Loucy (cell line): Measurements from ENCODE around the gene PDCL3.

Experiments
- H2AFZ ChIP-seq: fragments of 200-600 bp; sonication (generic); 2 replicates; pipeline ENCODE4 v1.6.0; 2016; ENCODE audit warnings: antibody characterized with exemption, mild to moderate bottlenecking, low read length, moderate library complexity
- H3F3A ChIP-seq: fragments of 200-600 bp; 2 replicates; pipeline ENCODE4 v1.6.0; 2016; ENCODE audit warnings: antibody characterized with exemption, low read depth, mild to moderate bottlenecking
- H3K27me3 ChIP-seq: fragments of 200-600 bp; sonication (generic); 2 replicates; pipeline ENCODE4 v1.6.1; 2014; ENCODE audit warnings: low read length, mild to moderate bottlenecking; ENCODE audit not compliant: insufficient read depth, poor library complexity, severe bottlenecking
- H3K36me3 ChIP-seq: fragments of 200-600 bp; sonication (generic); 2 replicates; pipeline ENCODE4 v1.6.1; 2016; ENCODE audit warnings: low read length; ENCODE audit not compliant: insufficient read depth
- H3K4me1 ChIP-seq: fragments of 200-600 bp; sonication (generic); 2 replicates; pipeline ENCODE4 v1.5.1; 2014; ENCODE audit warnings: low read length, mild to moderate bottlenecking; ENCODE audit not compliant: insufficient read depth, poor library complexity, severe bottlenecking
- H3K4me2 ChIP-seq: fragments of 200-600 bp; sonication (generic); 2 replicates; pipeline ENCODE4 v1.6.0; 2014; ENCODE audit warnings: antibody characterized with exemption, low read length, low read depth, mild to moderate bottlenecking; ENCODE audit not compliant: poor library complexity, severe bottlenecking
- H3K4me3 ChIP-seq: fragments of 200-600 bp; sonication (generic); 2 replicates; pipeline ENCODE4 v1.5.1; 2014; ENCODE audit warnings: low read length, mild to moderate bottlenecking, mixed read lengths; ENCODE audit not compliant: poor library complexity, severe bottlenecking
- H3K79me2 ChIP-seq: fragments of 200-600 bp; sonication (generic); 2 replicates; pipeline ENCODE4 v1.6.1; 2014; ENCODE audit warnings: low read length; ENCODE audit not compliant: insufficient read depth
- H3K9ac ChIP-seq: fragments of 200-600 bp; sonication (generic); 2 replicates; pipeline ENCODE4 v1.6.0; 2014; ENCODE audit warnings: mild to moderate bottlenecking, low read depth, low read length, moderate library complexity; ENCODE audit not compliant: poor library complexity, severe bottlenecking
- H3K9me2 ChIP-seq: fragments of 200-600 bp; sonication (generic); replicated peaks from 2 replicates; pipeline ENCODE4 v1.6.1; 2016; ENCODE audit warnings: low read depth, low read length, mixed read lengths
- H3K9me3 ChIP-seq: fragments of 200-600 bp; sonication (generic); 2 replicates; pipeline ENCODE4 v1.6.1; 2014; ENCODE audit warnings: mild to moderate bottlenecking, antibody characterized with exemption, low read length, low read depth; ENCODE audit not compliant: insufficient read depth
- H4K20me1 ChIP-seq: fragments of 200-600 bp; sonication (generic); 2 replicates; pipeline ENCODE4 v1.6.0; 2014; ENCODE audit warnings: antibody characterized with exemption, low read length, mild to moderate bottlenecking; ENCODE audit not compliant: insufficient read depth, poor library complexity, severe bottlenecking
- EZH2phosphoT487 ChIP-seq: fragments of 200-600 bp; IDR thresholded peaks from 2 replicates; pipeline ENCODE4 v1.6.1; 2018; ENCODE audit warnings: antibody characterized with exemption, mild to moderate bottlenecking, moderate library complexity, borderline replicate concordance
- TF ChIP-seq, protein P1 (sequence below): fragments of 200-600 bp; sonication (generic); conservative IDR thresholded peaks from 2 replicates; pipeline ENCODE4 v1.5.1; 2014; ENCODE audit warnings: mild to moderate bottlenecking, antibody characterized with exemption, low read length

Gene PDCL3

DNA sequence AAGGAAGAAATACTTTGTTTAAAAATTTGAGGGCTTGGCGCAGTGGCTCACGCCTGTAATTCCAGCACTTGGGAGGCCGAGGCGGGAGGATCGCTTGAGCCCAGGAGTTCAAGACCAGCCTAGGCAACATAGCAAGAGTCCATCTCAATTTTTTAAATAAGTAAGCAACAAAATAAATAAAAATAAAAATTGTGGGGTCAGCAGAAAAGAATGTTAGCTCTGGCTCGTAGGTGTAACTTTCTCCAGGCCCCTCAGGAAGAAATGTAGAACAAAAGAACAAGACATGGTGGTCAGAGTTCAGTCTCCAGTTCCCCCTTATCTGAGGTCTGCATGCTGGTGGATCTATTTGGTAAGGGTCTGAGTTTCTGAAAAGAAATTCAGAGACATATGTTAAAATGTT, 20.4 kb upstream of the PDCL3 start:
- H2AFZ ChIP-seq = no peak overlapping the region
- H3K9me2 ChIP-seq = no peaks in the 10 kb centered on the region
- no peaks in the 10 kb centered on the region for H4K20me1 ChIP-seq
- no peaks in the 10 kb centered on the region for H3K9me3 ChIP-seq
- no peaks in the 10 kb centered on the region for H3K36me3 ChIP-seq
- no peak overlapping the region for H3K4me2 ChIP-seq
- H3F3A ChIP-seq = no peaks in the 10 kb centered on the region
- H3K4me3 ChIP-seq = no peak overlapping the region
- H3K9ac ChIP-seq = no peak overlapping the region
- TF ChIP-seq, protein P1, sequence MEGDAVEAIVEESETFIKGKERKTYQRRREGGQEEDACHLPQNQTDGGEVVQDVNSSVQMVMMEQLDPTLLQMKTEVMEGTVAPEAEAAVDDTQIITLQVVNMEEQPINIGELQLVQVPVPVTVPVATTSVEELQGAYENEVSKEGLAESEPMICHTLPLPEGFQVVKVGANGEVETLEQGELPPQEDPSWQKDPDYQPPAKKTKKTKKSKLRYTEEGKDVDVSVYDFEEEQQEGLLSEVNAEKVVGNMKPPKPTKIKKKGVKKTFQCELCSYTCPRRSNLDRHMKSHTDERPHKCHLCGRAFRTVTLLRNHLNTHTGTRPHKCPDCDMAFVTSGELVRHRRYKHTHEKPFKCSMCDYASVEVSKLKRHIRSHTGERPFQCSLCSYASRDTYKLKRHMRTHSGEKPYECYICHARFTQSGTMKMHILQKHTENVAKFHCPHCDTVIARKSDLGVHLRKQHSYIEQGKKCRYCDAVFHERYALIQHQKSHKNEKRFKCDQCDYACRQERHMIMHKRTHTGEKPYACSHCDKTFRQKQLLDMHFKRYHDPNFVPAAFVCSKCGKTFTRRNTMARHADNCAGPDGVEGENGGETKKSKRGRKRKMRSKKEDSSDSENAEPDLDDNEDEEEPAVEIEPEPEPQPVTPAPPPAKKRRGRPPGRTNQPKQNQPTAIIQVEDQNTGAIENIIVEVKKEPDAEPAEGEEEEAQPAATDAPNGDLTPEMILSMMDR = no peak
- no peak for TF ChIP-seq EZH2phosphoT487
- H3K4me1 ChIP-seq = no peaks in the 10 kb centered on the region
- no peaks in the 10 kb centered on the region for H3K79me2 ChIP-seq
- H3K27me3 ChIP-seq = no peaks in the 10 kb centered on the region

- Histone ChIP-seq H3K9ac (no peak overlapping the region), H4K20me1 (no peaks in the 10 kb centered on the region), H3K9me3 (no peaks in the 10 kb centered on the region), H3K27me3 (no peaks in the 10 kb centered on the region), H3K79me2 (no peaks in the 10 kb centered on the region), H2AFZ (no peak overlapping the region), H3K36me3 (no peaks in the 10 kb centered on the region), H3F3A (no peaks in the 10 kb centered on the region), H3K4me3 (no peak overlapping the region), H3K9me2 (no peaks in the 10 kb centered on the region), H3K4me1 (no peaks in the 10 kb centered on the region), H3K4me2 (no peak overlapping the region)
- TF ChIP-seq, protein P1 = no peak
- no peak for TF ChIP-seq EZH2phosphoT487
Observed at GRCh38 chr2:100544911-100545596, 17.7 kb upstream of the PDCL3 start.

GRCh38 chr2:100546469-100546868, 16.3 kb upstream of the PDCL3 start:
- H3K27me3 ChIP-seq = no peaks in the 10 kb centered on the region
- no peaks in the 10 kb centered on the region for H3K4me1 ChIP-seq
- H3K4me3 ChIP-seq = no peak overlapping the region
- H3K9me2 ChIP-seq = no peaks in the 10 kb centered on the region
- no peak overlapping the region for H3K4me2 ChIP-seq
- TF ChIP-seq, protein P1 = no peak
- TF ChIP-seq EZH2phosphoT487 = no peak
- no peaks in the 10 kb centered on the region for H3K9me3 ChIP-seq
- H4K20me1 ChIP-seq = no peaks in the 10 kb centered on the region
- no peaks in the 10 kb centered on the region for H3F3A ChIP-seq
- H3K9ac ChIP-seq = no peak overlapping the region
- no peaks in the 10 kb centered on the region for H3K36me3 ChIP-seq
- H2AFZ ChIP-seq = no peak overlapping the region
- no peaks in the 10 kb centered on the region for H3K79me2 ChIP-seq
